A673 (cell line): ENCODE results near the gene CCDC43. TPM values are rescaled to one million over a fixed set of nuclear protein-coding genes. Genes with fewer than 3 reads are reported as not detected.

ENCODE experiments used
- Bru-seq: library from RNA; stranded (reverse); fragments of 400-500 nt; gene quantifications from one replicate; lab custom pipeline; 2021; lab: Mats Ljungman, UMichigan
- BruChase-seq, 2 experiments: library from RNA; stranded (reverse); fragments of 400-500 nt; gene quantifications; one replicate each; lab custom pipeline; 2021; lab: Mats Ljungman, UMichigan
- BruUV-seq: library from RNA; stranded (reverse); fragments of 400-500 nt; replicated peaks from 2 replicates; lab custom pipeline; 2021; lab: Mats Ljungman, UMichigan
- CTCF ChIA-PET: fragments of 300-600 bp; sonication (Branson Sonifier 250); formaldehyde crosslinking; loops from one replicate; lab custom pipeline; 2022; ENCODE audit warnings: antibody characterized with exemption; lab: Charles Lee
- POLR2A ChIA-PET: fragments of 300-600 bp; sonication (Branson Sonifier 250); formaldehyde crosslinking; loops from one replicate; lab custom pipeline; 2022; ENCODE audit warnings: antibody characterized with exemption; ENCODE audit not compliant: low non-redundant PET; lab: Charles Lee
- DNase-seq: peaks from one replicate; pipeline ENCODE4 v3.0.0-alpha.2; 2015; ENCODE audit warnings: low spot score
- H3K27ac ChIP-seq: fragments of 200-600 bp; sonication (generic); 2 replicates; pipeline ENCODE4 v1.5.1; 2016; ENCODE audit warnings: mixed run types, low read depth, mild to moderate bottlenecking, mixed read lengths, antibody characterized with exemption, low read length; ENCODE audit not compliant: poor library complexity, severe bottlenecking
- H3K27me3 ChIP-seq: fragments of 200-600 bp; sonication (generic); replicated peaks from 2 replicates; pipeline ENCODE4 v1.6.1; 2017; ENCODE audit warnings: mixed run types, low read depth, mild to moderate bottlenecking, mixed read lengths, antibody characterized with exemption, low read length; ENCODE audit not compliant: insufficient read depth, poor library complexity
- H3K36me3 ChIP-seq: fragments of 200-600 bp; sonication (generic); 2 replicates; pipeline ENCODE4 v1.6.1; 2016; ENCODE audit warnings: mixed run types, mild to moderate bottlenecking, mixed read lengths, antibody characterized with exemption, low read length; ENCODE audit not compliant: insufficient read depth, poor library complexity, severe bottlenecking
- H3K4me1 ChIP-seq: fragments of 200-600 bp; sonication (generic); 2 replicates; pipeline ENCODE4 v1.6.1; 2017; ENCODE audit warnings: mixed run types, mild to moderate bottlenecking, mixed read lengths, antibody characterized with exemption, low read length; ENCODE audit not compliant: insufficient read depth, poor library complexity, severe bottlenecking
- H3K4me3 ChIP-seq: fragments of 200-600 bp; sonication (generic); 2 replicates; pipeline ENCODE4 v1.5.1; 2016; ENCODE audit warnings: low read depth, mixed run types, mild to moderate bottlenecking, mixed read lengths, low read length; ENCODE audit not compliant: poor library complexity, severe bottlenecking
- H3K9me3 ChIP-seq: fragments of 200-600 bp; sonication (generic); 2 replicates; pipeline ENCODE4 v1.6.1; 2016; ENCODE audit warnings: mixed run types, low read depth, mild to moderate bottlenecking, mixed read lengths, antibody characterized with exemption, low read length; ENCODE audit not compliant: poor library complexity, severe bottlenecking
- EZH2 ChIP-seq: fragments of 200-600 bp; sonication (generic); IDR thresholded peaks from 2 replicates; pipeline ENCODE4 v1.6.1; 2017; ENCODE audit warnings: borderline replicate concordance, low read depth, mild to moderate bottlenecking, mixed read lengths, antibody characterized with exemption, low read length; ENCODE audit not compliant: poor library complexity, severe bottlenecking
- intact Hi-C: fragments of 100-400 bp; cut with micrococcal nuclease; formaldehyde crosslinking; loops from one replicate; pipeline ENCODE4 v1.10.0; 2022; ENCODE audit not compliant: unreplicated experiment
- long read RNA-seq: library from polyadenylated mRNA; stranded (forward); transcript quantifications from one replicate; pipeline ENCODE4 v2.0.0, GENCODE V29; 2022
- total RNA-seq: library from RNA; stranded (reverse); gene quantifications from 2 replicates; pipeline ENCODE4 v1.2.3, GENCODE V29; 2021
- TF ChIP-seq, protein P1 (sequence below): fragments of 300-800, 200-600 bp; sonication (generic); conservative IDR thresholded peaks from 2 replicates; pipeline ENCODE4 v1.5.1; 2017; ENCODE audit warnings: low read depth, mild to moderate bottlenecking, antibody characterized with exemption, low read length, moderate library complexity, mixed read lengths

Gene CCDC43, protein sequence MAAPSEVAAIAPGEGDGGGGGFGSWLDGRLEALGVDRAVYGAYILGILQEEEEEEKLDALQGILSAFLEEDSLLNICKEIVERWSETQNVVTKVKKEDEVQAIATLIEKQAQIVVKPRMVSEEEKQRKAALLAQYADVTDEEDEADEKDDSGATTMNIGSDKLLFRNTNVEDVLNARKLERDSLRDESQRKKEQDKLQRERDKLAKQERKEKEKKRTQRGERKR
- total RNA-seq (20.3 and 21.1 TPM in 2 replicates), Bru-seq, nascent RNA (percentile 71 among the genes with signal in this experiment), BruChase-seq, experiment 1, labeled RNA remaining after a 2-hour chase (percentile 81 among the genes with signal in this experiment), BruChase-seq, experiment 2, labeled RNA remaining after a 6-hour chase (percentile 86 among the genes with signal in this experiment)
- long read RNA-seq, transcript CCDC43-201 (5 exons, 2,082 nt): major isoform, 26 of 33 reads
- long read RNA-seq, partial matches to known transcripts: 0 of 33 reads
- long read RNA-seq, other reads (novel, unspliced or antisense): 4 of 33 reads

DNA sequence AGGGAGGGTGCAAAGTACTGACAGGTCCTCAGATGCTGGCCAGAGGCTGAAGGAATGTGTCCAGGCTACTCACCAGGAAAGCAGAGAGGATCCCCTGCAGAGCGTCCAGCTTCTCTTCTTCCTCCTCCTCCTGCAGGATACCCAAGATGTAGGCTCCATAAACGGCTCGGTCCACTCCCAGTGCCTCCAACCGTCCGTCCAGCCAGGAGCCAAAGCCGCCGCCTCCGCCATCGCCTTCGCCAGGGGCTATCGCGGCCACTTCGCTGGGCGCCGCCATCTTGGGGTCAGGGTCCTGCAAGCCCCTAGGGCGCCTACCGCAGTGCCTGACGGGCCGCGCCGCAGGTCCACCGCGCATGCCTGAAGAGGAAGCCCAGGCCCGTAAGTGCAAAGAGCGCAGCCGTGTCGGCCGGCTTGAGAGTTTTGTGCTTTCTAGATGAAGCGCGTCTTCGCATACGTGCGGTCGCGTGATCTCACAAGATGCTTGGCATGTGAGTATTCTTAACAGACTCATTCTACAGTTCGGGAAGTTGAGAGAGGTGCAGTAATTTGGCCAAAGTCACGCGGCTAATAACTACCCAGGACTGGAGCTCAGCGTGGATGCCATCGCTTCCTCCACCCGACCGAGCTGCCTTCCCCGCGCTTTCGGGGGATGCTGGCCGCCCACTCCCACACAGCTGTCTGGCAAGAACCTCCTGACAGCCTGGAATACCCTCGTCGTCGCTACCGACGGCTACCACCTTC lies at the start of gene CCDC43:
Gene CCDC43 (minus strand): TSS at position 300 of the 741 bp plus-strand sequence. CDS start 23 bp downstream, at position 277.
- H3K27ac ChIP-seq: peak within 1 kb of the TSS; percentile 77
- H3K9me3 ChIP-seq: no peaks in the 10 kb centered on the region
- ChIA-PET CTCF (no interaction called here), POLR2A (no interaction called here)
- H3K36me3 ChIP-seq: no peaks in the 10 kb centered on the region
- TF ChIP-seq, protein P1, sequence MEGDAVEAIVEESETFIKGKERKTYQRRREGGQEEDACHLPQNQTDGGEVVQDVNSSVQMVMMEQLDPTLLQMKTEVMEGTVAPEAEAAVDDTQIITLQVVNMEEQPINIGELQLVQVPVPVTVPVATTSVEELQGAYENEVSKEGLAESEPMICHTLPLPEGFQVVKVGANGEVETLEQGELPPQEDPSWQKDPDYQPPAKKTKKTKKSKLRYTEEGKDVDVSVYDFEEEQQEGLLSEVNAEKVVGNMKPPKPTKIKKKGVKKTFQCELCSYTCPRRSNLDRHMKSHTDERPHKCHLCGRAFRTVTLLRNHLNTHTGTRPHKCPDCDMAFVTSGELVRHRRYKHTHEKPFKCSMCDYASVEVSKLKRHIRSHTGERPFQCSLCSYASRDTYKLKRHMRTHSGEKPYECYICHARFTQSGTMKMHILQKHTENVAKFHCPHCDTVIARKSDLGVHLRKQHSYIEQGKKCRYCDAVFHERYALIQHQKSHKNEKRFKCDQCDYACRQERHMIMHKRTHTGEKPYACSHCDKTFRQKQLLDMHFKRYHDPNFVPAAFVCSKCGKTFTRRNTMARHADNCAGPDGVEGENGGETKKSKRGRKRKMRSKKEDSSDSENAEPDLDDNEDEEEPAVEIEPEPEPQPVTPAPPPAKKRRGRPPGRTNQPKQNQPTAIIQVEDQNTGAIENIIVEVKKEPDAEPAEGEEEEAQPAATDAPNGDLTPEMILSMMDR: no peak
- no peak for TF ChIP-seq EZH2
- intact Hi-C loops: no loop called here
- H3K27me3 ChIP-seq: no peaks in the 10 kb centered on the region
- H3K4me1 ChIP-seq: no peaks in the 10 kb centered on the region
- BruUV-seq: no TSS peak
- H3K4me3 ChIP-seq: peak within 1 kb of the TSS; percentile 89
- DNase-seq: peak; percentile 90

DNA sequence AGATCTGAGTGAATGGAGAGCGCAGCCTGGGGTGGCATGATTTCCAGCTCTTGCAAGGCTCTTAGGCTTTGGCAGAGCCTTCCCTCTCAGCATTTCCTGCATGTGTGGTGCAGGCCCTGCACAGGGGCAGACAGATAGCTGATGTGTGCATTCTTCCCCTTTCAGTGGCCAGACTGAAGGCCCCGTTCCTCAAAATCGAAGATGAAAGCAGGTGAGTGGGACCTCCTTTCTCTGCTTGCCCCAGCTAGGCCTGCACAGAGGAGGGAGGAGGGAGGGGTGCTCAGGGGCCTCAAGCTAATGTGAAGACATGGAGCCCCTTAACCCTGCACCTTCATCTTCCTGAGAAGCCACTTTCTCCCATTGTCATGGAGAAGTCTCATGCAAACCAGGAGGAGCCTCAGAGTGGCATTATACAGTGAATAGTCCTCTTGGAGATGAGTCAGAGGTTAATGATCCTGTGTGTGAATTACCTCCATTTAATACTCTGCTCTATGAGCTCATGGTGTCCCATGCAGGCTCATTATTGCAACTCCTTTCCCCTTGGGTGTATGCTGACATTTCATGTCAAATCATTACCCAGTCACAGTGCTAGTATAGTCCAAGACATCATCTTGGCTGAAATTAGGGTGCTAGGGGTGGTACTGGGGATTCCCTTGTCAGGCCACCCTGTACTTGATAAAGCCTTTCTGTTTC lies 48.8 kb upstream of the CCDC43 start:
- intact Hi-C loops: no loop called here
- no peaks in the 10 kb centered on the region for H3K4me1 ChIP-seq
- BruUV-seq: no TSS peak
- no peaks in the 10 kb centered on the region for H3K9me3 ChIP-seq
- H3K27me3 ChIP-seq: no peaks in the 10 kb centered on the region
- TF ChIP-seq EZH2: no peak
- TF ChIP-seq, protein P1: no peak
- H3K27ac ChIP-seq: no peak overlapping the region
- ChIA-PET CTCF (no interaction called here), POLR2A (no interaction called here)
- no peak for DNase-seq
- no peak overlapping the region for H3K4me3 ChIP-seq
- H3K36me3 ChIP-seq: no peaks in the 10 kb centered on the region

DNA sequence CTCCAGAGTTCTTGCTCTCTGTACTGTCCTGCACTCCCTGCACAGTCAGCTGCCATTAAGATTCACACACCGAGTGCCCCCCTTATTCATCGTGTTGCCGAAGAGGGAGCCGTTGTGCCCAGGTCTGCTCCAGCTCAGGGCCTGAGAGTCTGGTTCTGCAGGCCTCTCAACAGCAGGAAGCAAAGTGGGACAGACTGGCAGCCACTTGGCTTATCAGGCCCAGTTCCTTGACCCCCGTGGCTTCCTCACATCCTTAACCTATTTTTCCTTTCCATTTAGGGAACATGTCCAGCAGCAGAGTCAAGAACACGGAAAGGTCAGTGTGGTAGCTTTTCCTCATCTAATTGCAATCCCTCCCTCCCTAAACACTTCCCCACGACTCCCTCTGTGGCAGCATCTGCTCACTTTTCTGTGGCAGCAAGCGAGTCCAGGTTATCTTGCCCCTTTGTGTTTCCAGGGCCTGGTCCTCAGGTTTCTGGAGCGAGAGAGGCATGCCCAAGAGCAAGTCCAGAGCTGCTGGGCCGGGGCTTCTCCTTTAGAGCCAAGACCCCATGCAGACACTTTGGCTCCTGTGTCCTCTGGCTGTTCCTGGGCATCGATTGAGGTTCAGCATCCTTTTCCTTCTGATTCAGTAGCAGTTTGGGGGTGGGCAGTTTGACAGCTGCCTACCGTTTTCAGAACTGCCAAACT lies 47.1 kb upstream of the CCDC43 start:
- intact Hi-C loops: no loop called here
- BruUV-seq: no TSS peak
- Histone ChIP-seq H3K27ac (no peak overlapping the region), H3K27me3 (no peaks in the 10 kb centered on the region), H3K9me3 (no peaks in the 10 kb centered on the region), H3K36me3 (no peaks in the 10 kb centered on the region), H3K4me1 (no peaks in the 10 kb centered on the region), H3K4me3 (no peak overlapping the region)
- no peak for TF ChIP-seq EZH2
- TF ChIP-seq, protein P1: no peak
- CTCF ChIA-PET: no interaction called here
- POLR2A ChIA-PET: interaction anchor here (0.6 kb wide), 1 partner anchor 1348 kb away, joined by 3 read pairs; no protein-coding TSS in a partner anchor
- no peak for DNase-seq
